H9 (cell line): ENCODE measurements around the gene MICAL2. TPM values are rescaled to one million over a fixed set of nuclear protein-coding genes. Genes with fewer than 3 reads are reported as not detected.

Experiments used
- DNase-seq: peaks from one replicate; pipeline ENCODE4 v3.0.0-alpha.2; 2017
- H2AFZ ChIP-seq: one replicate; pipeline ENCODE4 v1.6.1; 2013; ENCODE audit warnings: mild to moderate bottlenecking, low read length, control low read depth, moderate library complexity
- H2AK5ac ChIP-seq: 2 replicates; pipeline ENCODE4 v1.6.1; 2013; ENCODE audit warnings: low read length, control low read depth, mixed read lengths; ENCODE audit not compliant: insufficient read length
- H2BK120ac ChIP-seq: one replicate; pipeline ENCODE4 v1.6.1; 2013; ENCODE audit warnings: low read depth, mild to moderate bottlenecking, low read length, control low read depth, inconsistent platforms; ENCODE audit not compliant: poor library complexity, severe bottlenecking
- H2BK12ac ChIP-seq: 2 replicates; pipeline ENCODE4 v1.6.1; 2013; ENCODE audit warnings: low read length, control low read depth, mixed read lengths, low read depth; ENCODE audit not compliant: insufficient read length
- H2BK15ac ChIP-seq: 2 replicates; pipeline ENCODE4 v1.6.1; 2013; ENCODE audit warnings: low read depth, low read length, control low read depth
- H2BK20ac ChIP-seq: one replicate; pipeline ENCODE4 v1.6.1; 2013; ENCODE audit warnings: low read depth, mild to moderate bottlenecking, low read length, control low read depth, inconsistent platforms; ENCODE audit not compliant: poor library complexity, severe bottlenecking
- H2BK5ac ChIP-seq: 2 replicates; pipeline ENCODE4 v1.6.1; 2013; ENCODE audit warnings: low read length, control low read depth, mixed read lengths; ENCODE audit not compliant: insufficient read length
- H3K14ac ChIP-seq: 2 replicates; pipeline ENCODE4 v1.6.1; 2013; ENCODE audit warnings: low read length, control low read depth; ENCODE audit not compliant: insufficient read depth
- H3K18ac ChIP-seq: 2 replicates; pipeline ENCODE4 v1.6.1; 2013; ENCODE audit warnings: low read depth, mild to moderate bottlenecking, mixed read lengths, low read length, control low read depth; ENCODE audit not compliant: insufficient read length
- H3K23ac ChIP-seq: 2 replicates; pipeline ENCODE4 v1.6.1; 2013; ENCODE audit warnings: low read length, control low read depth, mixed read lengths, low read depth; ENCODE audit not compliant: insufficient read length
- H3K23me2 ChIP-seq: 2 replicates; pipeline ENCODE4 v1.6.1; 2013; ENCODE audit warnings: low read depth, mild to moderate bottlenecking, mixed read lengths, low read length, control low read depth; ENCODE audit not compliant: insufficient read length, poor library complexity, severe bottlenecking
- H3K27ac ChIP-seq: 2 replicates; pipeline ENCODE4 v1.5.1; 2013; ENCODE audit warnings: low read length, control low read depth, mixed read lengths, low read depth; ENCODE audit not compliant: insufficient read length
- H3K27me3 ChIP-seq: 2 replicates; pipeline ENCODE4 v1.6.1; 2013; ENCODE audit warnings: low read length, control low read depth, inconsistent platforms; ENCODE audit not compliant: insufficient read depth
- H3K4ac ChIP-seq: 2 replicates; pipeline ENCODE4 v1.6.1; 2013; ENCODE audit warnings: low read depth, mild to moderate bottlenecking, control low read depth, inconsistent platforms, low read length, moderate library complexity
- H3K4me1 ChIP-seq: 2 replicates; pipeline ENCODE4 v1.6.1; 2013; ENCODE audit warnings: low read length, control low read depth, inconsistent platforms; ENCODE audit not compliant: insufficient read depth
- H3K4me2 ChIP-seq: 2 replicates; pipeline ENCODE4 v1.6.1; 2013; ENCODE audit warnings: low read length, control low read depth, mixed read lengths; ENCODE audit not compliant: insufficient read length, insufficient read depth
- H3K56ac ChIP-seq: 2 replicates; pipeline ENCODE4 v1.6.1; 2013; ENCODE audit warnings: low read depth, mild to moderate bottlenecking, mixed read lengths, low read length, control low read depth; ENCODE audit not compliant: insufficient read length
- H3K79me1 ChIP-seq: 2 replicates; pipeline ENCODE4 v1.6.1; 2013; ENCODE audit warnings: low read depth, mild to moderate bottlenecking, moderate library complexity, low read length, control low read depth, inconsistent platforms; ENCODE audit not compliant: insufficient read depth, poor library complexity, severe bottlenecking
- H3K79me2 ChIP-seq: 2 replicates; pipeline ENCODE4 v1.6.1; 2013; ENCODE audit warnings: low read length, control low read depth, inconsistent platforms; ENCODE audit not compliant: insufficient read depth
- H3K9ac ChIP-seq: 2 replicates; pipeline ENCODE4 v1.6.1; 2013; ENCODE audit warnings: low read length, control low read depth, mixed read lengths; ENCODE audit not compliant: insufficient read length; ENCODE audit errors: extremely low read depth
- H3K9me3 ChIP-seq: one replicate; pipeline ENCODE4 v1.6.1; 2013; ENCODE audit warnings: low read depth, low read length, inconsistent platforms; ENCODE audit not compliant: control insufficient read depth
- H3T11ph ChIP-seq: one replicate; pipeline ENCODE4 v1.6.1; 2013; ENCODE audit warnings: mild to moderate bottlenecking, low read length, control low read depth, inconsistent platforms
- H4K20me1 ChIP-seq: one replicate; pipeline ENCODE4 v1.6.1; 2013; ENCODE audit not compliant: control insufficient read depth, insufficient read length, insufficient read depth
- H4K5ac ChIP-seq: 2 replicates; pipeline ENCODE4 v1.6.1; 2013; ENCODE audit warnings: low read depth, mild to moderate bottlenecking, mixed read lengths, low read length, control low read depth; ENCODE audit not compliant: insufficient read length
- H4K8ac ChIP-seq: replicated peaks from 2 replicates; pipeline ENCODE4 v1.6.1; 2013; ENCODE audit warnings: low read length, control low read depth, mixed read lengths, low read depth; ENCODE audit not compliant: insufficient read length
- H4K91ac ChIP-seq: 2 replicates; pipeline ENCODE4 v1.6.1; 2013; ENCODE audit warnings: low read depth, mild to moderate bottlenecking, moderate library complexity, mixed read lengths, low read length, control low read depth; ENCODE audit not compliant: insufficient read length
- H3K27ac Mint-ChIP-seq, 3 experiments: 2 replicates in 2 of 3; 3 replicates in 1 of 3; pipeline ENCODE4 v1.8.0; 2020 to 2021; ENCODE audit warnings: mixed read lengths in 3 of 3, mild to moderate bottlenecking in 1 of 3, moderate library complexity in 1 of 3
- H3K27me3 Mint-ChIP-seq: 2 replicates; pipeline ENCODE4 v1.8.0; 2021; ENCODE audit warnings: low read depth, mild to moderate bottlenecking, moderate library complexity, mixed read lengths
- H3K36me3 Mint-ChIP-seq, 3 experiments: 2 replicates in 2 of 3; 3 replicates in 1 of 3; pipeline ENCODE4 v1.8.0; 2020 to 2021; ENCODE audit warnings: low read depth in 3 of 3, mixed read lengths in 3 of 3; ENCODE audit not compliant: insufficient read depth in 1 of 3
- H3K4me1 Mint-ChIP-seq, 2 experiments: 2 replicates each; pipeline ENCODE4 v1.8.0; 2020; ENCODE audit warnings: mixed read lengths in 2 of 2
- H3K4me3 Mint-ChIP-seq, 2 experiments: 2 replicates in 1 of 2; 3 replicates in 1 of 2; pipeline ENCODE4 v1.8.0; 2020 to 2021; ENCODE audit warnings: mild to moderate bottlenecking in 2 of 2, mixed read lengths in 2 of 2, moderate library complexity in 1 of 2
- H3K9me3 Mint-ChIP-seq, 2 experiments: 2 replicates in 1 of 2; 3 replicates in 1 of 2; pipeline ENCODE4 v1.8.0; 2020; ENCODE audit warnings: mild to moderate bottlenecking in 2 of 2, mixed read lengths in 2 of 2, moderate library complexity in 1 of 2
- whole genome bisulfite sequencing: extraction: QIAGEN DNeasy Blood & Tissue Kit; methylation state at CpG from one replicate; pipeline ENCODE4 v1.1.7; 2013; ENCODE audit warnings: missing lambda C conversion rate, low lambda C conversion rate, mixed read lengths; ENCODE audit not compliant: insufficient read length; ENCODE audit errors: extremely low coverage; 5-methylcytosine and 5-hydroxymethylcytosine counted together
- total RNA-seq: library from RNA; stranded (reverse); gene quantifications from 2 replicates; pipeline ENCODE4 v1.2.1, GENCODE V29; 2021
- TF ChIP-seq, protein P1 (sequence below): fragments of 200-600 bp; sonication (generic); conservative IDR thresholded peaks from 3 replicates; pipeline ENCODE4 v1.8.0; 2021; ENCODE audit warnings: antibody characterized with exemption, mild to moderate bottlenecking

Gene MICAL2
- total RNA-seq, 1 experiment from 2014 or later: 4.7 TPM

DNA sequence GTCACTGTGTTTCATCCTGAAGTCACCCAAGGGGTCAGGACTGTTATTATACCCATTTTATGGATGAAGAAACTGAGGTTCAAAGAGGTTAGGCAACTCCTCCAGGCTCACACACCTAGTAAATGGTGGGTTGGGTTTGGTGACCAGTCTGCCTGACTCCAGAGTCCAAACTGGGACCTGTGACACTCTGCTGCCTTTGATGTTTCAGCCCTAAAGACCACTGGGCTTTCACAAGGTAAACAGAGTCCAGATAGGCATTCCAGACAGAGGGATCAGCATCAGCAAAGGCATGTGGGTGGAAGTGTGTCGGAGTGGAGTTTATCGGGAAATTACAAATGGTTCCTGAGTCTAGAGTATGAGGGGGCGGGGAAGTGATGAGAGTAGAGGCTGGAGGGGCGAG is 38.5 kb downstream of the MICAL2 start:
- H3K79me1 ChIP-seq: no peaks in the 10 kb centered on the region
- no peaks in the 10 kb centered on the region for H3K27me3 ChIP-seq
- H3K27ac Mint-ChIP-seq: no peak overlapping the region
- no peaks in the 10 kb centered on the region for H3K9me3 Mint-ChIP-seq
- H2BK20ac ChIP-seq: no peak overlapping the region
- H3K56ac ChIP-seq: no peak overlapping the region
- H3K4me1 ChIP-seq: no peaks in the 10 kb centered on the region
- H3K23ac ChIP-seq: no peak overlapping the region
- H4K8ac ChIP-seq: no peak overlapping the region
- no peaks in the 10 kb centered on the region; the same call in 1 of the 2 replicates for H3K27me3 Mint-ChIP-seq
- no peak overlapping the region for H2BK120ac ChIP-seq
- no peaks in the 10 kb centered on the region for H3K9me3 ChIP-seq
- H4K20me1 ChIP-seq: no peaks in the 10 kb centered on the region
- no CpG with 5 or more reads among the region's 4 CpGs for WGBS
- no peak overlapping the region for H2BK5ac ChIP-seq
- no peak overlapping the region for H2BK15ac ChIP-seq
- no peaks in the 10 kb centered on the region for H3K36me3 Mint-ChIP-seq
- no peak for DNase-seq
- no peak overlapping the region for H3K27ac ChIP-seq
- no peak overlapping the region for H3K4ac ChIP-seq
- H3T11ph ChIP-seq: no peak overlapping the region
- H3K18ac ChIP-seq: no peak overlapping the region
- TF ChIP-seq, protein P1, sequence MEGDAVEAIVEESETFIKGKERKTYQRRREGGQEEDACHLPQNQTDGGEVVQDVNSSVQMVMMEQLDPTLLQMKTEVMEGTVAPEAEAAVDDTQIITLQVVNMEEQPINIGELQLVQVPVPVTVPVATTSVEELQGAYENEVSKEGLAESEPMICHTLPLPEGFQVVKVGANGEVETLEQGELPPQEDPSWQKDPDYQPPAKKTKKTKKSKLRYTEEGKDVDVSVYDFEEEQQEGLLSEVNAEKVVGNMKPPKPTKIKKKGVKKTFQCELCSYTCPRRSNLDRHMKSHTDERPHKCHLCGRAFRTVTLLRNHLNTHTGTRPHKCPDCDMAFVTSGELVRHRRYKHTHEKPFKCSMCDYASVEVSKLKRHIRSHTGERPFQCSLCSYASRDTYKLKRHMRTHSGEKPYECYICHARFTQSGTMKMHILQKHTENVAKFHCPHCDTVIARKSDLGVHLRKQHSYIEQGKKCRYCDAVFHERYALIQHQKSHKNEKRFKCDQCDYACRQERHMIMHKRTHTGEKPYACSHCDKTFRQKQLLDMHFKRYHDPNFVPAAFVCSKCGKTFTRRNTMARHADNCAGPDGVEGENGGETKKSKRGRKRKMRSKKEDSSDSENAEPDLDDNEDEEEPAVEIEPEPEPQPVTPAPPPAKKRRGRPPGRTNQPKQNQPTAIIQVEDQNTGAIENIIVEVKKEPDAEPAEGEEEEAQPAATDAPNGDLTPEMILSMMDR: no peak
- no peak overlapping the region for H3K14ac ChIP-seq
- no peak overlapping the region for H2AK5ac ChIP-seq
- H2AFZ ChIP-seq: no peak overlapping the region
- no peak overlapping the region for H4K91ac ChIP-seq
- H3K4me3 Mint-ChIP-seq: no peak overlapping the region
- no peaks in the 10 kb centered on the region for H3K23me2 ChIP-seq
- no peak overlapping the region for H2BK12ac ChIP-seq
- H3K79me2 ChIP-seq: no peaks in the 10 kb centered on the region
- no peak overlapping the region for H3K9ac ChIP-seq
- H4K5ac ChIP-seq: no peak overlapping the region
- H3K4me2 ChIP-seq: no peak overlapping the region
- no peaks in the 10 kb centered on the region for H3K4me1 Mint-ChIP-seq
